Fibroblast of peridontal ligament (primary cell): ENCODE data around the gene CFAP119.
"Not testable (repeated sequence)": the region's sequence is repeated elsewhere in the genome, so short reads cannot be mapped to it uniquely, and the experiment has no call there.

Source experiments
- DNase-seq: peaks from one replicate; pipeline ENCODE4 v3.0.0-alpha.2; 2010; ENCODE audit errors: extremely low read depth

CFAP119 gene

GRCh38 chr16:30761928-30762902 is at the start of gene CFAP119, which contains the start of gene RNF40:
Gene CFAP119 (minus strand): TSS chr16:30762062. CDS start chr16:30761748, 314 bp downstream.
Gene RNF40 (plus strand): TSS chr16:30762322. CDS start chr16:30762546, 224 bp downstream.
- DNase-seq: peak; percentile 98

GRCh38 chr16:30809675-30810074 is 47.8 kb upstream of the CFAP119 start:
- not testable (repeated sequence) for DNase-seq

GRCh38 chr16:30808890-30809426 is 47.1 kb upstream of the CFAP119 start:
- DNase-seq: not testable (repeated sequence)

- DNase-seq: no peak
Measured at GRCh38 chr16:30808146-30808545, 46.3 kb upstream of the CFAP119 start.

- DNase-seq: peak; percentile 77
Measured at GRCh38 chr16:30805370-30806169, 43.7 kb upstream of the CFAP119 start.

GRCh38 chr16:30805056-30805369 is 43.2 kb upstream of the CFAP119 start:
- DNase-seq: no peak

GRCh38 chr16:30802936-30803335 is 41.1 kb upstream of the CFAP119 start:
- no peak for DNase-seq

- DNase-seq: no peak
Measured at GRCh38 chr16:30797670-30798309, 35.9 kb upstream of the CFAP119 start.

- no peak for DNase-seq
Measured at GRCh38 chr16:30794634-30795033, 32.8 kb upstream of the CFAP119 start.

- no peak for DNase-seq
Measured at GRCh38 chr16:30793508-30794069, 31.7 kb upstream of the CFAP119 start.

GRCh38 chr16:30787613-30788378 is 25.9 kb upstream of the CFAP119 start:
- no peak for DNase-seq

GRCh38 chr16:30786936-30787612 is 25.2 kb upstream of the CFAP119 start, which contains the start of gene ZNF629:
Gene ZNF629 (minus strand): TSS chr16:30787205. CDS start chr16:30784482, 2,723 bp downstream.
- DNase-seq: peak; percentile 69

GRCh38 chr16:30786115-30786935 is 24.5 kb upstream of the CFAP119 start:
- DNase-seq: peak; percentile 54

- no peak for DNase-seq
Measured at GRCh38 chr16:30785126-30786106, 23.6 kb upstream of the CFAP119 start.

GRCh38 chr16:30784215-30784614 is 22.4 kb upstream of the CFAP119 start:
- no peak for DNase-seq

GRCh38 chr16:30783280-30784109 is 21.6 kb upstream of the CFAP119 start:
- no peak for DNase-seq
